ENCODE measurements around the gene TMEM263.

GRCh38 chr12:106975098-106975497, 19.4 kb downstream of the TMEM263 start:
- TF ChIP-seq CTCF (IDR thresholded peaks at IDR 0.05): no peak
- no peak for TF ChIP-seq POLR2A (IDR thresholded peaks at IDR 0.05)
